Tibial nerve (tissue), 4 donors: ENCODE measurements around the gene FYTTD1. TPM values are rescaled to one million over a fixed set of nuclear protein-coding genes. Genes with fewer than 3 reads are reported as not detected.
A peak's percentile ranks its signal among the peaks of the same experiment; 100 is the strongest.

Experiments
- DNase-seq, 2 donors: peaks; one replicate each; pipeline ENCODE4 v3.0.0-alpha.2; 2019; ENCODE audit warnings: low spot score in 2 of 2
- H3K27ac ChIP-seq, 4 donors: fragments of 200-600 bp; sonication (generic) in 3 of 4; one replicate each; pipeline ENCODE4 v1.5.1; 2017 to 2019; ENCODE audit warnings: mild to moderate bottlenecking in 1 of 4
- H3K27me3 ChIP-seq, 2 donors: fragments of 200-600 bp; sonication (generic) in 1 of 2; one replicate each; pipeline versions ENCODE4 v1.5.1 to v1.6.0; 2017 to 2019
- H3K36me3 ChIP-seq, 3 donors: fragments of 200-600 bp; sonication (generic); one replicate each; pipeline ENCODE4 v1.5.1; 2018 to 2019
- H3K4me1 ChIP-seq, 4 donors: fragments of 200-600 bp; sonication (generic) in 3 of 4; one replicate each; pipeline ENCODE4 v1.5.1; 2017 to 2019
- H3K4me3 ChIP-seq, 4 donors: fragments of 200-600 bp; sonication (generic) in 3 of 4; one replicate each; pipeline ENCODE4 v1.5.1; 2017 to 2019; ENCODE audit warnings: mild to moderate bottlenecking in 1 of 4, moderate library complexity in 1 of 4
- H3K9me3 ChIP-seq, 4 donors: fragments of 200-600 bp; sonication (generic) in 3 of 4; one replicate each; pipeline ENCODE4 v1.5.1; 2017 to 2019
- EP300 ChIP-seq, 2 donors: sonication (generic); formaldehyde crosslinking; IDR thresholded peaks; one replicate each; pipeline ENCODE4 v1.6.1; 2017; ENCODE audit warnings: antibody characterized with exemption in 2 of 2, mild to moderate bottlenecking in 1 of 2
- POLR2A ChIP-seq, 2 donors: fragments of 450-650 bp; IDR thresholded peaks; one replicate each; pipeline ENCODE4 v1.6.1; 2017; ENCODE audit warnings: antibody characterized with exemption in 2 of 2, mild to moderate bottlenecking in 2 of 2, moderate library complexity in 2 of 2
- WGBS, 2 donors: methylation state at CpG; one replicate each; pipeline ENCODE4 v1.1.5; 2018; 5-methylcytosine and 5-hydroxymethylcytosine counted together
- total RNA-seq, 4 donors: library from RNA; depleted of rRNA; stranded (reverse); fragments of >200 nt; gene quantifications; one replicate each; pipeline ENCODE4 v1.1.0, GENCODE V29; 2016
- TF ChIP-seq, protein P1 (sequence below), 5 experiments: fragments of 200-600 bp in 3 of 5; fragments of 450-650 bp in 2 of 5; sonication (generic) in 3 of 5; IDR thresholded peaks; one replicate each; pipeline ENCODE4 v1.5.1; 2016 to 2019; ENCODE audit warnings: antibody characterized with exemption in 5 of 5, mild to moderate bottlenecking in 3 of 5, moderate library complexity in 2 of 5

Gene FYTTD1
- total RNA-seq, 4 donors from 2014 or later = 27.2 to 48.6 (median 41.2) TPM

DNA sequence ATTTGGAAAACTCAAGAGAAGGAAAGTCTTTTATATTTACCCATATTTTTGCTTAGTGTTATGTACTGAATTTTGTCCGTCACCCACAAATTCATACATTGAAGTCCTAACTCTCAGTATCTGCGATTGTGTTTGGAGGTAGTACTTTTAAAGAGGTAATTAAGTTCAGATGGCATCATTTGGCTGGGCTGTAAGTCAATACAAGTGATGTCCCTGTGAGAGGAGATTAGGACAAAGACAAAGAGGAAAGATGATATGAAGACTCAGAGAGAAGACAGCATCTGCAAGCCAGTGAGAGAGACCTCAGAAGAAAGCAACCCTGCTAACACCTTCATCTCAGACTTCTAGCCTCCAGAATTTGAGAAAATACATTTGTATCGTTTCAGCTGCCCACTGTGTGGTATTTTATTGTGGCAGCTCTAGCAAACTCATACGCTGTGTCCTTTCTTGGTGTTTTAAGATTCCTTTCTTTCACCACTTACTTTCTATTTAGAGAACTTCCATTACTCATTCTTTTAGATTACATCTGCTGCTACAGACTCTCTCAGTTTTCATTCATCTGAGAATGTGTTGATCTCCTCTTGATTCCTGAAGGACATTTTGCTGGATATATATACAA, 58.4 kb downstream of the FYTTD1 start:
- H3K9me3 ChIP-seq = no peaks in the 10 kb centered on the region
- peaks cover 0 to 71% (median 18%) of the 10 kb centered on the region in 4 donors for H3K4me1 ChIP-seq
- H3K27me3 ChIP-seq = no peaks in the 10 kb centered on the region
- no peaks in the 10 kb centered on the region for H3K36me3 ChIP-seq
- DNase-seq = no peak
- no peak overlapping the region for H3K4me3 ChIP-seq
- peak overlapping the region in 3 of 4 donors; percentile 63 to 89 (median 83) for H3K27ac ChIP-seq
- WGBS, 2 donors = 71 to 73% methylated on average over 4 of the region's 4 CpGs
- TF ChIP-seq EP300 (IDR thresholded peaks at IDR 0.05) = no peak
- no peak for TF ChIP-seq POLR2A (IDR thresholded peaks at IDR 0.05)
- TF ChIP-seq, protein P1, sequence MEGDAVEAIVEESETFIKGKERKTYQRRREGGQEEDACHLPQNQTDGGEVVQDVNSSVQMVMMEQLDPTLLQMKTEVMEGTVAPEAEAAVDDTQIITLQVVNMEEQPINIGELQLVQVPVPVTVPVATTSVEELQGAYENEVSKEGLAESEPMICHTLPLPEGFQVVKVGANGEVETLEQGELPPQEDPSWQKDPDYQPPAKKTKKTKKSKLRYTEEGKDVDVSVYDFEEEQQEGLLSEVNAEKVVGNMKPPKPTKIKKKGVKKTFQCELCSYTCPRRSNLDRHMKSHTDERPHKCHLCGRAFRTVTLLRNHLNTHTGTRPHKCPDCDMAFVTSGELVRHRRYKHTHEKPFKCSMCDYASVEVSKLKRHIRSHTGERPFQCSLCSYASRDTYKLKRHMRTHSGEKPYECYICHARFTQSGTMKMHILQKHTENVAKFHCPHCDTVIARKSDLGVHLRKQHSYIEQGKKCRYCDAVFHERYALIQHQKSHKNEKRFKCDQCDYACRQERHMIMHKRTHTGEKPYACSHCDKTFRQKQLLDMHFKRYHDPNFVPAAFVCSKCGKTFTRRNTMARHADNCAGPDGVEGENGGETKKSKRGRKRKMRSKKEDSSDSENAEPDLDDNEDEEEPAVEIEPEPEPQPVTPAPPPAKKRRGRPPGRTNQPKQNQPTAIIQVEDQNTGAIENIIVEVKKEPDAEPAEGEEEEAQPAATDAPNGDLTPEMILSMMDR (IDR thresholded peaks at IDR 0.05) = no peak

DNA sequence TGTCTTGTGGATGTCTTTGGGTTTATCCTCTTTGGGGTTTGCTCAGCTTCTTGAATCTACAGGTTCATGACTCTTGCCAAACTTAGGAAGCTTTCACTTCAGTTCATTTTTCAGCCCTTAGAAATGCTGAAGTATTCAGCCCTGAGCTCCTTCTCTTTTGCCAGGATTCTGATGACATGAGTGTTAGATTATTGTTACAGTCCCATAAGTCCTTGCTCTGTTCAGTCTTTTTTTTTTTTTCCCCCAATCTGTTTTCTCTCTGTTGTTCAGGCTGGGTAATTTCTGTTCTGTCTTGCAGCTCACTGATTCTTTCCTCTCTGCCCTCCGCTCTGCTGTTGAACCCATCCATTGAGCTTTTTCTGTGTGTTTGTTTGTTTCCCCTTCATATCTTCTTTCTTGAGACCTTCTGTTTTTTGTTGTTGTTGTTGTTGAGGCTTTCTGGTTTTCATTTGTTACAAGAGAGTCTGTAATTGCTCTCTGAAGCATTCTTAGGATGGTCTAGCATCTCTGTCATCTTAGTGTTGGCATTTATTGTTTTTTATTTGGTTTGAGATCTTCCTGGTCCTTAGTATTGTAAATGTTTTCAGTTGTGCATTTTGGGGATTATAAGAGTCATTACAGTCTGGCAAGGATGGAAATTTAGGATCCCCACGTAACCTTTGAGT, 59.8 kb downstream of the FYTTD1 start:
- no peaks in the 10 kb centered on the region for H3K27me3 ChIP-seq
- no peaks in the 10 kb centered on the region for H3K9me3 ChIP-seq
- H3K36me3 ChIP-seq = no peaks in the 10 kb centered on the region
- TF ChIP-seq, protein P1 (IDR thresholded peaks at IDR 0.05) = no peak
- peak in 1 of 2 donors; percentile 34 for TF ChIP-seq EP300 (IDR thresholded peaks at IDR 0.05)
- H3K4me3 ChIP-seq = no peak overlapping the region
- DNase-seq = no peak
- peak overlapping the region; percentile 63 to 89 (median 73) for H3K27ac ChIP-seq
- H3K4me1 ChIP-seq = peaks cover 0 to 71% (median 14%) of the 10 kb centered on the region in 4 donors
- WGBS, 2 donors = 19 to 27% methylated on average over 2 of the region's 2 CpGs

DNA sequence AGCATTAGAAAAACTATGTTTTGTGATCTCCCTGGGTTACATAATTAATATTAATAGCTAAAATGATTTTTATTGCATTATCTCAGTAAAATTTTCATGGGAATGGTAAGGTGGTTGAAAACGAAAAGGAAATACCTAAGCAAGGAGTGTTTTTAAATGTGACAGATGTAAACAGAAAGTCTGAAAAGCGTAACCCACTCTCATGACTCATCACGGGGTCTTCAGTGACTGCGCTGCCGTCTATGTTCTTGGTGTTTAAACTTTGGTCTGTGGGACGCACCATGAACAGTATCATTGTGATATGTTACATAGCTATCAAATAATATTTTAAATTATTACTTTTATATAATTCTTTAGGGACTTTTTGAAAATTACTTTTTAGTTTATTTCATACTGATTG, 61.2 kb downstream of the FYTTD1 start:
- Histone ChIP-seq H3K27me3 (no peaks in the 10 kb centered on the region), H3K36me3 (no peaks in the 10 kb centered on the region), H3K4me3 (no peak overlapping the region), H3K9me3 (no peaks in the 10 kb centered on the region), H3K4me1 (peaks cover 0 to 72% (median 14%) of the 10 kb centered on the region in 4 donors), H3K27ac (peak overlapping the region; percentile 43 to 89 (median 73))
- TF ChIP-seq EP300 (IDR thresholded peaks at IDR 0.05) (no peak), POLR2A (IDR thresholded peaks at IDR 0.05) (no peak)
- TF ChIP-seq, protein P1 (IDR thresholded peaks at IDR 0.05) = no peak
- no peak for DNase-seq
- 47 to 60% methylated on average over 6 of the region's 6 CpGs for WGBS, 2 donors

DNA sequence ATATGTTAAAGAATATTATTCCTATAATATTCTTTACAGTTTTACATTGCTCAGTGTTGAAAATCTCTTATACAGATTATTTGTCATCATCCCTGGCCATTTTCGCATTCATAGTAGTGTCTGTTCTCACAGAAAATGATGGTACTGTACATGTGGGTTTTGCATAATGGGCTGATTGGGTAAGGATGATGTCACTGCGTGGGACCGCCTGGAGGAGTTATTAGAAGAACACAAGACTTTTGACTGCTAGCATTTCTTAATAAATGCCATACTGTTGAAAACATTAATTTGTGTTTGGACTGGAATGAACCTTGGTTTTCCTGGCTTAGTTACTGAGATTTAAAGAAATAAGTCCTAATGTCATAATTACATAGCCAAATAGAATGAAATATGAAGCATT, 61.7 kb downstream of the FYTTD1 start:
- Histone ChIP-seq H3K4me3 (no peak overlapping the region), H3K4me1 (peaks cover 0 to 73% (median 14%) of the 10 kb centered on the region in 4 donors), H3K36me3 (no peaks in the 10 kb centered on the region), H3K27ac (peak overlapping the region; percentile 30 to 89 (median 73)), H3K27me3 (no peaks in the 10 kb centered on the region), H3K9me3 (no peaks in the 10 kb centered on the region)
- peak; percentile 44 to 75 for DNase-seq
- 32 to 42% methylated on average over 3 of the region's 3 CpGs for WGBS, 2 donors
- peak in 1 of 2 donors; percentile 47 for TF ChIP-seq POLR2A (IDR thresholded peaks at IDR 0.05)
- TF ChIP-seq, protein P1 (IDR thresholded peaks at IDR 0.05) = no peak
- peak; percentile 70 to 92 for TF ChIP-seq EP300 (IDR thresholded peaks at IDR 0.05)

DNA sequence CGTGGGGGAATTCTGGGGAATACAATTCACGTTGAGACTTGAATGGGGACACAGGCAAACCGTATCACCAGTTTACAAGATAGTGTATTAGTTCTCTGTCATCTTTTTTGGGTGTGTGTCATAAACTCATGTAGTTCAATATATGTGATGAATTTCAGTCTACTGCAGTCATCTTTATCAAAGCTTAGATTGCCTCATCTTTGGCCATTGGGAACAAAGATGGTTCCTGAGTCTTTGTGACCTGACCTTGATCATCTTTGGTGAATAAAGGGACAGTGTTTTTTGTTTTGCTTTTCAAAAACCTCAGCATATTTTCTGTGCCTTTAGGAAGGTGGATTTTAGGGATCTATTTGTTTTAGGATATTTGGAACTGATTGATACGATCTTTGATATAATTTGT, 64.7 kb downstream of the FYTTD1 start:
- peak overlapping the region in 1 of 4 donors; percentile 64 for H3K27ac ChIP-seq
- no peaks in the 10 kb centered on the region for H3K27me3 ChIP-seq
- no peaks in the 10 kb centered on the region for H3K9me3 ChIP-seq
- peaks cover 0 to 53% (median 12%) of the 10 kb centered on the region in 4 donors for H3K4me1 ChIP-seq
- H3K36me3 ChIP-seq = peaks cover 0 to 7% (median 0%) of the 10 kb centered on the region in 3 donors
- no peak for DNase-seq
- no peak overlapping the region for H3K4me3 ChIP-seq
- TF ChIP-seq EP300 (IDR thresholded peaks at IDR 0.05) (no peak), POLR2A (IDR thresholded peaks at IDR 0.05) (no peak)
- TF ChIP-seq, protein P1 (IDR thresholded peaks at IDR 0.05) = no peak
- WGBS, 2 donors = 80 to 88% methylated on average over 4 of the region's 4 CpGs
